Trophoblast cell (in vitro differentiated cells and primary cell): Measurements from ENCODE around the gene VRTN.
A peak's percentile ranks its signal among the peaks of the same experiment; 100 is the strongest.

Source experiments
- DNase-seq, 2 donors: peaks; one replicate each; pipeline ENCODE4 v3.0.0-alpha.2; 2016
- H2AFZ ChIP-seq: 2 replicates; pipeline ENCODE4 v1.6.1; 2013; ENCODE audit warnings: low read length, moderate library complexity, mild to moderate bottlenecking; ENCODE audit not compliant: insufficient read depth, poor library complexity
- H2AK5ac ChIP-seq: 2 replicates; pipeline ENCODE4 v1.6.1; 2013; ENCODE audit warnings: mild to moderate bottlenecking, low read length
- H2BK120ac ChIP-seq: 2 replicates; pipeline ENCODE4 v1.6.1; 2013; ENCODE audit warnings: low read length, mild to moderate bottlenecking, moderate library complexity; ENCODE audit not compliant: insufficient read depth, poor library complexity
- H2BK12ac ChIP-seq: 2 replicates; pipeline ENCODE4 v1.6.1; 2013; ENCODE audit warnings: mild to moderate bottlenecking, low read length, moderate library complexity
- H2BK5ac ChIP-seq: 2 replicates; pipeline ENCODE4 v1.6.1; 2013; ENCODE audit warnings: low read length, low read depth, moderate library complexity, mild to moderate bottlenecking; ENCODE audit not compliant: poor library complexity
- H3K14ac ChIP-seq: 2 replicates; pipeline ENCODE4 v1.6.1; 2013; ENCODE audit warnings: mild to moderate bottlenecking, low read length
- H3K18ac ChIP-seq: 2 replicates; pipeline ENCODE4 v1.6.1; 2013; ENCODE audit warnings: mild to moderate bottlenecking, low read length
- H3K23ac ChIP-seq: 2 replicates; pipeline ENCODE4 v1.6.1; 2013; ENCODE audit warnings: low read length
- H3K27ac ChIP-seq: 2 replicates; pipeline ENCODE4 v1.5.1; 2013; ENCODE audit warnings: low read depth, mild to moderate bottlenecking, inconsistent platforms, low read length, moderate library complexity
- H3K27me3 ChIP-seq: 2 replicates; pipeline ENCODE4 v1.6.1; 2013; ENCODE audit warnings: inconsistent platforms, mild to moderate bottlenecking, low read length, moderate library complexity; ENCODE audit not compliant: insufficient read depth
- H3K36me3 ChIP-seq, 2 experiments: 1 replicate in 1 of 2; 2 replicates in 1 of 2; pipeline ENCODE4 v1.6.1; 2013; ENCODE audit warnings: low read length in 2 of 2, mild to moderate bottlenecking in 2 of 2, moderate library complexity in 1 of 2; ENCODE audit not compliant: insufficient read depth in 2 of 2, control insufficient read depth in 1 of 2
- H3K4ac ChIP-seq: 2 replicates; pipeline ENCODE4 v1.6.1; 2013; ENCODE audit warnings: low read depth, mild to moderate bottlenecking, low read length, moderate library complexity
- H3K4me1 ChIP-seq, 2 experiments: 1 replicate in 1 of 2; 2 replicates in 1 of 2; pipeline ENCODE4 v1.6.1; 2013; ENCODE audit warnings: low read length in 2 of 2, mild to moderate bottlenecking in 2 of 2, moderate library complexity in 1 of 2; ENCODE audit not compliant: insufficient read depth in 2 of 2, control insufficient read depth in 1 of 2
- H3K4me2 ChIP-seq: 2 replicates; pipeline ENCODE4 v1.6.1; 2013; ENCODE audit warnings: inconsistent platforms, mild to moderate bottlenecking, low read length, moderate library complexity
- H3K4me3 ChIP-seq: 2 replicates; pipeline ENCODE4 v1.5.1; 2013; ENCODE audit warnings: mild to moderate bottlenecking, low read depth, low read length, inconsistent platforms
- H3K79me1 ChIP-seq: one replicate; pipeline ENCODE4 v1.6.1; 2013; ENCODE audit warnings: low read length
- H3K79me2 ChIP-seq: 2 replicates; pipeline ENCODE4 v1.6.1; 2013; ENCODE audit warnings: low read length, mild to moderate bottlenecking; ENCODE audit not compliant: control insufficient read depth, insufficient read depth, poor library complexity
- H3K9ac ChIP-seq: 2 replicates; pipeline ENCODE4 v1.6.1; 2013; ENCODE audit warnings: mild to moderate bottlenecking, low read length
- H3K9me3 ChIP-seq: 2 replicates; pipeline ENCODE4 v1.6.1; 2013; ENCODE audit warnings: low read depth, mild to moderate bottlenecking, control low read depth, inconsistent platforms, low read length; ENCODE audit not compliant: insufficient read depth
- H4K12ac ChIP-seq: 2 replicates; pipeline ENCODE4 v1.6.1; 2013; ENCODE audit warnings: low read depth, mild to moderate bottlenecking, low read length, moderate library complexity
- H4K8ac ChIP-seq: 2 replicates; pipeline ENCODE4 v1.6.1; 2013; ENCODE audit warnings: low read depth, mild to moderate bottlenecking, low read length, moderate library complexity
- H4K91ac ChIP-seq: one replicate; pipeline ENCODE4 v1.6.1; 2013; ENCODE audit warnings: low read depth, mild to moderate bottlenecking, low read length, moderate library complexity
- WGBS: extraction: QIAGEN DNeasy Blood & Tissue Kit; methylation state at CpG from one replicate; pipeline ENCODE4 v1.1.7; 2013; ENCODE audit warnings: missing lambda C conversion rate; ENCODE audit not compliant: insufficient read length, insufficient coverage; ENCODE audit errors: extremely low coverage; 5-methylcytosine and 5-hydroxymethylcytosine counted together

The VRTN gene

GRCh38 chr14:74368026-74368425 lies 19.8 kb downstream of the VRTN start:
- Histone ChIP-seq H2AK5ac (no peak overlapping the region), H2BK5ac (no peak overlapping the region), H4K8ac (no peak overlapping the region), H3K14ac (no peak overlapping the region), H3K18ac (no peak overlapping the region), H3K36me3 (no peaks in the 10 kb centered on the region), H3K4me3 (no peak overlapping the region), H3K9me3 (no peaks in the 10 kb centered on the region), H2BK12ac (no peak overlapping the region), H3K27ac (no peak overlapping the region), H3K4me1 (no peaks in the 10 kb centered on the region), H2BK120ac (no peak overlapping the region), H2AFZ (no peak overlapping the region), H3K79me2 (no peaks in the 10 kb centered on the region), H3K9ac (no peak overlapping the region), H4K12ac (no peak overlapping the region), H3K23ac (no peak overlapping the region), H3K4me2 (no peak overlapping the region), H4K91ac (no peak overlapping the region), H3K4ac (no peak overlapping the region), H3K79me1 (no peaks in the 10 kb centered on the region), H3K27me3 (no peaks in the 10 kb centered on the region)
- no CpG with 5 or more reads among the region's 6 CpGs for WGBS
- DNase-seq = no peak

DNA sequence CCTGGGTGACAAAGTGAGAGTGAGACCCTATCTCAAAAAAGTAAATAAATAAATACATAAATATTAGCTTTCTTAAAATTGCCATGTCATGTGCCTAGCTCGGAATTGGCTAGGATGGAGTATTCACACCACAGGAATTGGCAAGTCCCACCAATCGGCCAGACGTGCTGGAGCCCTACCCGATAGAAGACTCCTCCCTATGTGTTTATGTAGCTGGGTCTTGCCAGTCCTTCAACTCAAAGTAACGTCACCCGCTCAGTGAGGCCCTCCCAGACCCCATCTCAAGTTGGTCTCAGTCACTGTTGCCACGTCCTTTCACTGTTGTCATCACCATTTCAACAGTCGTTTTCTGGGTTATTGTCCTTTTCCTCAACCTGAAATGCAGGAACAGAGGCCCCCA lies 20.2 kb downstream of the VRTN start:
- Histone ChIP-seq H3K14ac (no peak overlapping the region), H4K91ac (no peak overlapping the region), H4K8ac (no peak overlapping the region), H2AFZ (no peak overlapping the region), H3K4ac (no peak overlapping the region), H2AK5ac (no peak overlapping the region), H3K27me3 (no peaks in the 10 kb centered on the region), H3K36me3 (no peaks in the 10 kb centered on the region), H3K9me3 (no peaks in the 10 kb centered on the region), H3K79me2 (no peaks in the 10 kb centered on the region), H3K4me3 (no peak overlapping the region), H3K79me1 (no peaks in the 10 kb centered on the region), H3K4me2 (no peak overlapping the region), H2BK120ac (no peak overlapping the region), H3K23ac (no peak overlapping the region), H3K18ac (no peak overlapping the region), H2BK12ac (no peak overlapping the region), H2BK5ac (no peak overlapping the region), H4K12ac (no peak overlapping the region), H3K9ac (no peak overlapping the region), H3K4me1 (no peaks in the 10 kb centered on the region), H3K27ac (no peak overlapping the region)
- no peak for DNase-seq
- no CpG with 5 or more reads among the region's 8 CpGs for WGBS

DNA sequence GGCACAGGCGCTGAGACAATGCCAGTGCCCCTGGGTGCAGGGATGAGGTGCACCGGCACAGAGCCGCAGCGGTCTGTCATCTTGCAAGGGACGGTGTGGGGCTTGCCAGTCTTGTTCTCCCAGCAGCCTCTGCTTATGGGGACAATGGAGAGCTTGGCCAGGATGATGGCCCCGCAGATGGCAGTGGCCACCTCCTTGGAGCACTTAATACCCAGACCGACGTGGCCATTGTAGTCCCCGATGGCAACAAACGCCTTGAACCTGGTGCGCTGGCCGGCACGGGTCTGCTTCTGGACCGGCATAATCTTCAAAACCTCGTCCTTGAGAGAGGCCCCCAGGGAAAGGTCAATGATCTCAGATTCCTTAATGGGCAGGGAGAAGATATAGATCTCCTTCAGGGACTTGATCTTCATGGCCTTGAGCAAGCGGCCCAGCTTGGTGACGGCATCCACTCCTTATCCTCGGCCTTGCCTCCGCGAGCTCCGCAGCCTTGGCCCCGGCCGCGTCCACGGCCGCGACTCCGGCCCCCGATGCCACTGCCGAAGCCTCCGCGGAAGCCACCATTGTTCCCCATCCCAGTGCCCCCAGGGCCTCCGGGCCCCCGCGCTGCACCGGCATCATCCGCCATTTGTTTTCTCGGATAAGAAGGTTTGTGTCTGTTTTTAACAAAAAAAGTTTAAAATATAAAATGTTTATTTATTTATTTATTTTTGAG lies 29.9 kb downstream of the VRTN start:
- no peak overlapping the region for H3K18ac ChIP-seq
- no peak overlapping the region for H2BK120ac ChIP-seq
- H3K27me3 ChIP-seq = no peaks in the 10 kb centered on the region
- no peak overlapping the region for H4K12ac ChIP-seq
- no peak overlapping the region for H4K91ac ChIP-seq
- no peaks in the 10 kb centered on the region for H3K79me2 ChIP-seq
- H2AFZ ChIP-seq = no peak overlapping the region
- no peaks in the 10 kb centered on the region for H3K9me3 ChIP-seq
- peaks cover 0 to 4% of the 10 kb centered on the region in 2 experiments for H3K4me1 ChIP-seq
- H3K14ac ChIP-seq = no peak overlapping the region
- H4K8ac ChIP-seq = no peak overlapping the region
- H3K79me1 ChIP-seq = no peaks in the 10 kb centered on the region
- H3K4me2 ChIP-seq = no peak overlapping the region
- no peak overlapping the region for H3K4ac ChIP-seq
- no peak overlapping the region for H2AK5ac ChIP-seq
- no peak overlapping the region for H3K27ac ChIP-seq
- DNase-seq = peak in 1 of 2 donors; percentile 47
- no peak overlapping the region for H3K4me3 ChIP-seq
- no peak overlapping the region for H3K9ac ChIP-seq
- no peak overlapping the region for H2BK12ac ChIP-seq
- H3K23ac ChIP-seq = no peak overlapping the region
- no CpG with 5 or more reads among the region's 38 CpGs for WGBS
- H2BK5ac ChIP-seq = no peak overlapping the region
- no peaks in the 10 kb centered on the region for H3K36me3 ChIP-seq

GRCh38 chr14:74380172-74380571 lies 31.9 kb downstream of the VRTN start:
- H3K4me1 ChIP-seq = peaks cover 0 to 4% of the 10 kb centered on the region in 2 experiments
- no peak overlapping the region for H4K8ac ChIP-seq
- H3K9me3 ChIP-seq = no peaks in the 10 kb centered on the region
- H4K91ac ChIP-seq = no peak overlapping the region
- H2AFZ ChIP-seq = no peak overlapping the region
- H3K18ac ChIP-seq = no peak overlapping the region
- H3K4me2 ChIP-seq = no peak overlapping the region
- peak; percentile 88 to 98 for DNase-seq
- H2BK12ac ChIP-seq = no peak overlapping the region
- no peak overlapping the region for H2BK5ac ChIP-seq
- no peak overlapping the region for H3K23ac ChIP-seq
- no peak overlapping the region for H3K4ac ChIP-seq
- no peak overlapping the region for H3K9ac ChIP-seq
- no peaks in the 10 kb centered on the region for H3K36me3 ChIP-seq
- no peak overlapping the region for H2AK5ac ChIP-seq
- no CpG with 5 or more reads among the region's 9 CpGs for WGBS
- H3K27me3 ChIP-seq = no peaks in the 10 kb centered on the region
- no peaks in the 10 kb centered on the region for H3K79me1 ChIP-seq
- no peak overlapping the region for H3K4me3 ChIP-seq
- no peak overlapping the region for H3K14ac ChIP-seq
- H2BK120ac ChIP-seq = no peak overlapping the region
- H3K79me2 ChIP-seq = no peaks in the 10 kb centered on the region
- no peak overlapping the region for H3K27ac ChIP-seq
- no peak overlapping the region for H4K12ac ChIP-seq
